ENCODE measurements around the gene TJP3.

- TF ChIP-seq RAD21 (IDR thresholded peaks at IDR 0.05; ENCODE audit: low read depth) (no peak), TEAD4 (IDR thresholded peaks at IDR 0.05) (no peak), EGR1 (IDR thresholded peaks at IDR 0.05) (no peak), YY1 (IDR thresholded peaks at IDR 0.05; ENCODE audit: low read depth) (no peak), TCF12 (IDR thresholded peaks at IDR 0.05; ENCODE audit: low read depth) (no peak), CREB1 (IDR thresholded peaks at IDR 0.05; ENCODE audit: low read depth) (no peak), EP300 (IDR thresholded peaks at IDR 0.05; ENCODE audit: borderline replicate concordance) (no peak), REST (IDR thresholded peaks at IDR 0.05; ENCODE audit: low read depth) (no peak), CEBPB (IDR thresholded peaks at IDR 0.05) (no peak), TAF1 (IDR thresholded peaks at IDR 0.05; ENCODE audit: low read depth) (no peak), USF1 (IDR thresholded peaks at IDR 0.05) (no peak), ZBTB7A (IDR thresholded peaks at IDR 0.05; ENCODE audit: low read depth) (no peak), MAX (IDR thresholded peaks at IDR 0.05) (no peak)
Observed at GRCh38 chr19:3748965-3749364, 40.8 kb downstream of the TJP3 start.
